ENCODE measurements around the gene GDF15. TPM values are rescaled to one million over a fixed set of nuclear protein-coding genes. Genes with fewer than 3 reads are reported as not detected.

GDF15 gene
- total RNA-seq, 1 donor from 2014 or later: 1.0 TPM

GRCh38 chr19:18422530-18423191, 36.7 kb downstream of the GDF15 start:
- Histone ChIP-seq H3K4me1 (ENCODE audit: control insufficient read depth in 3 of 3, insufficient read depth in 3 of 3, low read length in 3 of 3) (peaks cover 47 to 63% (median 58%) of the 10 kb centered on the region in 3 donors), H3K9me3 (ENCODE audit: control insufficient read depth in 3 of 3, low read length in 3 of 3) (no peaks in the 10 kb centered on the region), H3K27ac (ENCODE audit: low read depth, low read length) (no peak overlapping the region), H3K9ac (ENCODE audit: low read depth in 1 of 3, low read length in 3 of 3) (peak overlapping the region in 1 of 3 donors; percentile 40), H3K36me3 (ENCODE audit: control insufficient read depth in 3 of 3, insufficient read depth in 3 of 3, low read length in 3 of 3) (no peaks in the 10 kb centered on the region), H3K4me3 (ENCODE audit: low read length in 3 of 3) (no peak overlapping the region), H3K27me3 (ENCODE audit: control insufficient read depth in 3 of 3, insufficient read depth in 3 of 3, low read length in 3 of 3) (peaks cover 7 to 12% (median 10%) of the 10 kb centered on the region in 3 donors)

DNA sequence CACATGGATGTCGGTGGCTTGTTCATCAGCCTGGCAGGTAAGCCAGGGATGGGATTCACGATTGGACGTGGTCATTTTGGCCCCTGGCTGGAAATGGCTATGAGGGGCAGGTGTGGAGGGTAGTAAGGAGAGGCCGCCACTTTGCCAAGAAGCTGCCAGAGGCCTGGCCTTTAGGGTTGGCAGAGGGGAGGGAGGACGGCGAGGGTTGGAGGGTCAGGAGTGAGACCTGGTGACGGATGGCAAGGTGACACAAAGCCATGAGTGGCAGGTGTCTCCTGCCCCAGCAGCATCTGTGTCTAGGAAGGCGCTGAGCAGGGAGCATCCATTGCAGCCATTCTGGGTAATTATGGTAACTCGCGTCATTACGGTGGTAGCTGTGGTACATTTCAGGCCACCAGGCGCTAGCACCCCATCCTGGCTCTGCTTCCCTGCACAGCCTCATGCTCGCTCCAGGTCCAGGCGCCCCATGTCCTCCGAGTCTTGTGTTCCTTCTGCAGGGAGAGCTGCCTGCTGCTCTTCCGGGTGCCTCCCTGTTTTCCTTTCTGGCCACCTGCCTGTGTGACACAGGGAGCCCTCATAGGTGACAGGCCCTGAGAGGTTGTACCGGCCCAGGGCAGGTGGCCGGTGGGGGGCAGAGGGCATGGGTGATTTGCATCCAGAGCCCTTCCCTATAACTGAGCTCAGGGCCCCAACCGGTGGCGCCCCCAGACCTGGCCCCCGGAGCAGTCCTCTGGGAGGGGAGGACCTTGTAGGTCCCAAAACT, 37.5 kb downstream of the GDF15 start:
- Histone ChIP-seq H3K9me3 (ENCODE audit: control insufficient read depth in 3 of 3, low read length in 3 of 3) (no peaks in the 10 kb centered on the region), H3K9ac (ENCODE audit: low read depth in 1 of 3, low read length in 3 of 3) (peak overlapping the region in 1 of 3 donors; percentile 40), H3K27ac (ENCODE audit: low read depth, low read length) (no peak overlapping the region), H3K27me3 (ENCODE audit: control insufficient read depth in 3 of 3, insufficient read depth in 3 of 3, low read length in 3 of 3) (peaks cover under 1 to 5% (median 4%) of the 10 kb centered on the region in 3 donors), H3K4me1 (ENCODE audit: control insufficient read depth in 3 of 3, insufficient read depth in 3 of 3, low read length in 3 of 3) (peaks cover 40 to 55% (median 51%) of the 10 kb centered on the region in 3 donors), H3K36me3 (ENCODE audit: control insufficient read depth in 3 of 3, insufficient read depth in 3 of 3, low read length in 3 of 3) (no peaks in the 10 kb centered on the region), H3K4me3 (ENCODE audit: low read length in 3 of 3) (no peak overlapping the region)

- no peak overlapping the region for H3K27ac ChIP-seq (ENCODE audit: low read depth, low read length)
Measured at GRCh38 chr19:18424122-18424889, 38.3 kb downstream of the GDF15 start.

DNA sequence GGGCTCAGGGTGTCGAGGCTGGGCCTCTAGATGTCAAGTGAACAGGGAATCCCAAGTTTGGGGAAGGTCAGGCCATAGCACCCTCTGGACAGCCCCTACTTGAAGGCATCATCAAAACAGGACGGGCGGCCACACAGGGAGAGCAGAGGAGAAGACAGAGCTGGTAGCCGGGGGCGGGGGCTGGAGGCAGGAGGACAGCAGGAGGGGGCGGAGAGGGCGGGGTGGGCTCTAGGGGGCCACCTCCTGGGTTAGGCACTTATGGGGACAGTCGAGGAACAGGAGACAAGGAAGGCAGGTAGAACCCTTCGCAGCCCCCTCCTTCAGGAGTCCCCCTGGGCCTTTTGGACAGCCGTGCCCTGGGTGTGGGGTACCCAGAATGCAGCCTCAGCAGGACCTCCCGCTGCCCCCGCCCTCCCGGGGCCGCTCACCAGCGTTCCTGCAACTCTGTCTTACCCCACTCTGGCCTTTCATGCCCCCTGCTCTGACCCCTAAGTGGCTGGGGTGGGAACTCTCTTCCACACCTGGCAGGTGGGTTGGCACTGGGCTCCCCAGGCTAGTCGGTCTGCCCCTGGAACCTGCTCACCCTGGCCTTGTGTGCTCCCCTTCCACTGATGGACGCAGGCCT, 39.0 kb downstream of the GDF15 start:
- peak overlapping the region in 1 of 3 donors; percentile 81 for H3K9ac ChIP-seq (ENCODE audit: low read depth in 1 of 3, low read length in 3 of 3)
- H3K9me3 ChIP-seq (ENCODE audit: control insufficient read depth in 3 of 3, low read length in 3 of 3): no peaks in the 10 kb centered on the region
- H3K27ac ChIP-seq (ENCODE audit: low read depth, low read length): peak overlapping the region; percentile 72
- peaks cover 37 to 49% (median 49%) of the 10 kb centered on the region in 3 donors for H3K4me1 ChIP-seq (ENCODE audit: control insufficient read depth in 3 of 3, insufficient read depth in 3 of 3, low read length in 3 of 3)
- H3K36me3 ChIP-seq (ENCODE audit: control insufficient read depth in 3 of 3, insufficient read depth in 3 of 3, low read length in 3 of 3): no peaks in the 10 kb centered on the region
- H3K27me3 ChIP-seq (ENCODE audit: control insufficient read depth in 3 of 3, insufficient read depth in 3 of 3, low read length in 3 of 3): no peaks in the 10 kb centered on the region
- no peak overlapping the region for H3K4me3 ChIP-seq (ENCODE audit: low read length in 3 of 3)

More at GRCh38 chr19:18424122-18424889, 38.3 kb downstream of the GDF15 start:
- Histone ChIP-seq H3K9me3 (ENCODE audit: control insufficient read depth in 3 of 3, low read length in 3 of 3) (no peaks in the 10 kb centered on the region), H3K36me3 (ENCODE audit: control insufficient read depth in 3 of 3, insufficient read depth in 3 of 3, low read length in 3 of 3) (no peaks in the 10 kb centered on the region), H3K9ac (ENCODE audit: low read depth in 1 of 3, low read length in 3 of 3) (no peak overlapping the region), H3K4me1 (ENCODE audit: control insufficient read depth in 3 of 3, insufficient read depth in 3 of 3, low read length in 3 of 3) (peaks cover 34 to 49% (median 46%) of the 10 kb centered on the region in 3 donors), H3K27me3 (ENCODE audit: control insufficient read depth in 3 of 3, insufficient read depth in 3 of 3, low read length in 3 of 3) (no peaks in the 10 kb centered on the region), H3K4me3 (ENCODE audit: low read length in 3 of 3) (no peak overlapping the region)

DNA sequence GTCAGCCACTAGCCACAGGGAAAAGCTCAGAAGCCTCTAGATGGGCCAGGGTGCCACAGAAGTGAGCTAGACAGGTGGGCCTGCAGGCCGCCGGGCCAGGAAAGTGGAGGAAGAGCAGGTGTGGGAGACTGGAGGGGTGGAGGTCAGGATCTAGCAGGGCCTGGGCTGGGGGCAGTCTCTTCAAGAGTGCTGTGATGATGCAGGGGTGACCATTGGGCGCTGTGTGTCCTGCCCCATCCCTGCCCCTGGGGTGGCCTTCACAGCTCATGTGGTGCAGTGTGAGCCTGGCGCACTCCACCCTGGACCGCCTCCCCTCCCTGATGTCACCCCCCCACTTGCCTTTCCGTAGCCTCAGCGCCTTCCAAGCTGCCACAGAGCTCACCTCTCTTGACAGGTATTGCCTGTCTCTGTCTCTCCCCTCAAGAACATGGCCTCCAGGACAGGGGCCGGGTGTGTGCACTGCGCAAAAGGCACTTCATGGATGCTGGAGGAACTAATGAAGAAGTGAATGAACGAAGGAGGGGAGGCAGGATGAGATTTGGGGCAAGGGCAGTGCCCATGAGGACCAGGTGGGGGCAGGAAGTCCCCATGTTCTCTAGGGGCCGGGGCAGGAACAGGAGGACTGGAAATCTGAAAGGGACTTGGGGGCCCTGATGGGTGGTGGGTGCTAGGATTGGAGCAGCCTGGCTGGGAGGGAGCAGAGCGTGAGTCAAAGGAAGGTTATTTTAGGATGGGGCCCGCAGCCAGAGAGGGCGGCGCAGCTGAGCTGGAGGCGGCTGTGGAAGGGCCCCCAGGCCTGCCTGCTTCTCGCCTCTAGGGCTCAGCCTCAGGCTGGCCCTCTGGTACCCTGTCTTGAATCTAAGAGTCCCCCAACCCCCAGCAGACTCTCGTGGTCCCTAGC, 39.8 kb downstream of the GDF15 start:
- Histone ChIP-seq H3K27me3 (ENCODE audit: control insufficient read depth in 3 of 3, insufficient read depth in 3 of 3, low read length in 3 of 3) (no peaks in the 10 kb centered on the region), H3K9me3 (ENCODE audit: control insufficient read depth in 3 of 3, low read length in 3 of 3) (no peaks in the 10 kb centered on the region), H3K9ac (ENCODE audit: low read depth in 1 of 3, low read length in 3 of 3) (peak overlapping the region; percentile 40 to 81 (median 59)), H3K36me3 (ENCODE audit: control insufficient read depth in 3 of 3, insufficient read depth in 3 of 3, low read length in 3 of 3) (no peaks in the 10 kb centered on the region), H3K27ac (ENCODE audit: low read depth, low read length) (peak overlapping the region; percentile 72), H3K4me3 (ENCODE audit: low read length in 3 of 3) (peak overlapping the region in 2 of 3 donors; percentile 20 to 41), H3K4me1 (ENCODE audit: control insufficient read depth in 3 of 3, insufficient read depth in 3 of 3, low read length in 3 of 3) (peaks cover 34 to 48% (median 43%) of the 10 kb centered on the region in 3 donors)

- H3K27me3 ChIP-seq (ENCODE audit: control insufficient read depth in 3 of 3, insufficient read depth in 3 of 3, low read length in 3 of 3): no peaks in the 10 kb centered on the region
- H3K4me3 ChIP-seq (ENCODE audit: low read length in 3 of 3): peak overlapping the region in 2 of 3 donors; percentile 20 to 41
- H3K4me1 ChIP-seq (ENCODE audit: control insufficient read depth in 3 of 3, insufficient read depth in 3 of 3, low read length in 3 of 3): peaks cover 28 to 44% (median 37%) of the 10 kb centered on the region in 3 donors
- H3K36me3 ChIP-seq (ENCODE audit: control insufficient read depth in 3 of 3, insufficient read depth in 3 of 3, low read length in 3 of 3): no peaks in the 10 kb centered on the region
- peak overlapping the region; percentile 72 for H3K27ac ChIP-seq (ENCODE audit: low read depth, low read length)
- H3K9ac ChIP-seq (ENCODE audit: low read depth in 1 of 3, low read length in 3 of 3): peak overlapping the region; percentile 40 to 81 (median 59)
- no peaks in the 10 kb centered on the region for H3K9me3 ChIP-seq (ENCODE audit: control insufficient read depth in 3 of 3, low read length in 3 of 3)
Measured at GRCh38 chr19:18426416-18426767, 40.4 kb downstream of the GDF15 start.

DNA sequence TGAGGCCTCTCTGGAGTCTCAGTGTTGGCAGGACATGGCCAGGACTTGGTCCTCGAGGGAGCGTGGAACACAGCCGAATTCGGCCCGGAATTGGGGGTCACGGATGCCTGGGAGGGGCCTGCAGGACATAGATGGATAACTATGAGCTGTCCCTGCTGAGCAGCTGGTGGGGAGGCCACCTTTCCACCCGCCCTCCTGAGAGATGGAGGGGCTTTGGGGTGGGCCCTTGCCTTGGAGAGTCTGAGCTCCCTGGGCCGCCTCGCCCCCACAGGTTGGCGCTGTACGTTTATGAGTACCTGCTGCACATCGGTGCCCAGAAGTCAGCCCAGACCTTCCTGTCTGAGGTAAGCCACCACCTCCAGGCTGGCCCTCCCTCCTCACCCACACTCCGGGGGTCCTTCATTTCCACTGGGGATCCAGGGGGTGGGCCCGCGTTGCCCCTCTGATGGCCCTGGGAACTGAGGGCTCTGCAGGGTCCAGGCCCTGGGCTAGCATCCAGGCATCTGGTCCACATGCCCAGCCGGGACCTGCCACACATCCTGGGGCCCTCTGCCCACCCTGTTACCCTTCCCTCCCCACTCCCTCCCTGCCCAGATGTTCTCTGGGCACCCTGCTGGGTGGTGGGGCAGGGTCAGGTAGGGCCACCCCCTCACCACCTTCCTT, 41.3 kb downstream of the GDF15 start:
- Histone ChIP-seq H3K9ac (ENCODE audit: low read depth in 1 of 3, low read length in 3 of 3) (no peak overlapping the region), H3K4me3 (ENCODE audit: low read length in 3 of 3) (no peak overlapping the region), H3K27ac (ENCODE audit: low read depth, low read length) (no peak overlapping the region), H3K9me3 (ENCODE audit: control insufficient read depth in 3 of 3, low read length in 3 of 3) (no peaks in the 10 kb centered on the region), H3K4me1 (ENCODE audit: control insufficient read depth in 3 of 3, insufficient read depth in 3 of 3, low read length in 3 of 3) (peaks cover 28 to 41% (median 34%) of the 10 kb centered on the region in 3 donors), H3K27me3 (ENCODE audit: control insufficient read depth in 3 of 3, insufficient read depth in 3 of 3, low read length in 3 of 3) (no peaks in the 10 kb centered on the region), H3K36me3 (ENCODE audit: control insufficient read depth in 3 of 3, insufficient read depth in 3 of 3, low read length in 3 of 3) (no peaks in the 10 kb centered on the region)

- no peaks in the 10 kb centered on the region for H3K27me3 ChIP-seq (ENCODE audit: control insufficient read depth in 3 of 3, insufficient read depth in 3 of 3, low read length in 3 of 3)
- no peak overlapping the region for H3K9ac ChIP-seq (ENCODE audit: low read depth in 1 of 3, low read length in 3 of 3)
- no peak overlapping the region for H3K4me3 ChIP-seq (ENCODE audit: low read length in 3 of 3)
- no peaks in the 10 kb centered on the region for H3K36me3 ChIP-seq (ENCODE audit: control insufficient read depth in 3 of 3, insufficient read depth in 3 of 3, low read length in 3 of 3)
- no peaks in the 10 kb centered on the region for H3K9me3 ChIP-seq (ENCODE audit: control insufficient read depth in 3 of 3, low read length in 3 of 3)
- H3K4me1 ChIP-seq (ENCODE audit: control insufficient read depth in 3 of 3, insufficient read depth in 3 of 3, low read length in 3 of 3): peaks cover 28 to 36% (median 33%) of the 10 kb centered on the region in 3 donors
- no peak overlapping the region for H3K27ac ChIP-seq (ENCODE audit: low read depth, low read length)
Measured at GRCh38 chr19:18427743-18428113, 41.8 kb downstream of the GDF15 start.
